HEK293 (cell line): ENCODE results near the gene FRY.

Experiments used
- ZNF621 ChIP-seq: fragments of 450-650 bp; formaldehyde crosslinking; IDR thresholded peaks from 2 replicates; pipeline ENCODE4 v1.5.1; 2017; ENCODE audit warnings: missing biosample characterization, missing genetic modification characterization
- ZNF830 ChIP-seq: fragments of 450-650 bp; IDR thresholded peaks from 2 replicates; pipeline ENCODE4 v1.5.0; 2018; ENCODE audit warnings: missing biosample characterization, missing genetic modification characterization, low read depth, mild to moderate bottlenecking, moderate library complexity
- TF ChIP-seq, protein P1 (sequence below): fragments of 450-650 bp; formaldehyde crosslinking; IDR thresholded peaks from 2 replicates; pipeline ENCODE4 v1.5.1; 2016; ENCODE audit warnings: missing biosample characterization, missing genetic modification characterization
- TF ChIP-seq, protein P2 (sequence below): fragments of 450-650 bp; formaldehyde crosslinking; IDR thresholded peaks from 2 replicates; pipeline ENCODE4 v1.5.1; 2016; ENCODE audit warnings: missing biosample characterization, missing genetic modification characterization

GRCh38 chr13:32300406-32300805 lies 268.8 kb downstream of the FRY start:
- no peak for TF ChIP-seq ZNF830 (tag by site-specific recombination)
- no peak for TF ChIP-seq ZNF621 (tag by site-specific recombination)
- TF ChIP-seq, protein P1, sequence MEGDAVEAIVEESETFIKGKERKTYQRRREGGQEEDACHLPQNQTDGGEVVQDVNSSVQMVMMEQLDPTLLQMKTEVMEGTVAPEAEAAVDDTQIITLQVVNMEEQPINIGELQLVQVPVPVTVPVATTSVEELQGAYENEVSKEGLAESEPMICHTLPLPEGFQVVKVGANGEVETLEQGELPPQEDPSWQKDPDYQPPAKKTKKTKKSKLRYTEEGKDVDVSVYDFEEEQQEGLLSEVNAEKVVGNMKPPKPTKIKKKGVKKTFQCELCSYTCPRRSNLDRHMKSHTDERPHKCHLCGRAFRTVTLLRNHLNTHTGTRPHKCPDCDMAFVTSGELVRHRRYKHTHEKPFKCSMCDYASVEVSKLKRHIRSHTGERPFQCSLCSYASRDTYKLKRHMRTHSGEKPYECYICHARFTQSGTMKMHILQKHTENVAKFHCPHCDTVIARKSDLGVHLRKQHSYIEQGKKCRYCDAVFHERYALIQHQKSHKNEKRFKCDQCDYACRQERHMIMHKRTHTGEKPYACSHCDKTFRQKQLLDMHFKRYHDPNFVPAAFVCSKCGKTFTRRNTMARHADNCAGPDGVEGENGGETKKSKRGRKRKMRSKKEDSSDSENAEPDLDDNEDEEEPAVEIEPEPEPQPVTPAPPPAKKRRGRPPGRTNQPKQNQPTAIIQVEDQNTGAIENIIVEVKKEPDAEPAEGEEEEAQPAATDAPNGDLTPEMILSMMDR (tag by site-specific recombination): no peak
- TF ChIP-seq, protein P2, sequence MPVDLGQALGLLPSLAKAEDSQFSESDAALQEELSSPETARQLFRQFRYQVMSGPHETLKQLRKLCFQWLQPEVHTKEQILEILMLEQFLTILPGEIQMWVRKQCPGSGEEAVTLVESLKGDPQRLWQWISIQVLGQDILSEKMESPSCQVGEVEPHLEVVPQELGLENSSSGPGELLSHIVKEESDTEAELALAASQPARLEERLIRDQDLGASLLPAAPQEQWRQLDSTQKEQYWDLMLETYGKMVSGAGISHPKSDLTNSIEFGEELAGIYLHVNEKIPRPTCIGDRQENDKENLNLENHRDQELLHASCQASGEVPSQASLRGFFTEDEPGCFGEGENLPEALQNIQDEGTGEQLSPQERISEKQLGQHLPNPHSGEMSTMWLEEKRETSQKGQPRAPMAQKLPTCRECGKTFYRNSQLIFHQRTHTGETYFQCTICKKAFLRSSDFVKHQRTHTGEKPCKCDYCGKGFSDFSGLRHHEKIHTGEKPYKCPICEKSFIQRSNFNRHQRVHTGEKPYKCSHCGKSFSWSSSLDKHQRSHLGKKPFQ (tag by site-specific recombination): no peak
